GM18498 (cell line): ENCODE measurements around the gene ATAD1.
"Not testable (repeated sequence)": the region's sequence is repeated elsewhere in the genome, so short reads cannot be mapped to it uniquely, and the experiment has no call there.

Experiments used
- ATAC-seq: cut with Tn5 transposase; IDR thresholded peaks from one replicate; pipeline ENCODE4 v1.9.1; 2021; ENCODE audit warnings: mild to moderate bottlenecking, moderate library complexity; ENCODE audit not compliant: unreplicated experiment

Gene ATAD1

DNA sequence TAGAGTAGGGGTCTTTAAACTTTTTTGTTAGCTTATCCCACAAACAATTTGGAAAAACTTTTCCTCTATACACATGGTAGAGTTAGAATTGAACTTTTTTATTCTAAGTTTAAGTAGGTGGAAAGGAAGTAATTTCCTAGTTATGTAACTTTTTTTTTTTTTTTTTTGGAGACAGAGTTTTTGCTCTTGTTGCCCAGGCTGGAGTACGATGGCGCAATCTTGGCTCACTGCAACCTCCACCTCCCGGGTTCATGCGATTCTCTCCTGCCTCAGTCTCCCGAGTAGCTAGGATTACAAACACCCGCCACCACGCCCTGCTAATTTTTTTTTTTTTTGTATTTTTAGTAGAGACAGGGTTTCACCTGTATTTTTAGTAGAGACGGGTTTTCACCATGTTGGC lies 28.7 kb upstream of the ATAD1 start:
- ATAC-seq = not testable (repeated sequence)

DNA sequence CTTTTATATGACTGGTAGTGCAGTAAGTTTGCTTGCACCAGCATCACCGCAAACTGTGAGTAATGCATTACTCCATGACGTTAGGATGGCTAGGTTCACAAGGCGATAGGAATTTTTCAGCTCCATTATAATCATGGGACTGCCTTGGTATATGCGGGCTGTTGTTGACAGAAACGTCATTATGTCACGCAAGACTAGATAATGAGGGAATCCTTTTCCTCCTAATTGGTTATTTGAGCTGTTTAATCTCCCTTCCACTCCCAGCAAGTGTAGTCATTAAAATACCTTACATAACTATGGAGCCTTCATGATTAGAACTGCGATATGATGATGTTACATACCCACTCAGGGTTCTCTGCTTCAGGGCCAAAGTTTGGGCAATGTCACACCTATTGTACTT lies 28.0 kb upstream of the ATAD1 start:
- no peak for ATAC-seq

DNA sequence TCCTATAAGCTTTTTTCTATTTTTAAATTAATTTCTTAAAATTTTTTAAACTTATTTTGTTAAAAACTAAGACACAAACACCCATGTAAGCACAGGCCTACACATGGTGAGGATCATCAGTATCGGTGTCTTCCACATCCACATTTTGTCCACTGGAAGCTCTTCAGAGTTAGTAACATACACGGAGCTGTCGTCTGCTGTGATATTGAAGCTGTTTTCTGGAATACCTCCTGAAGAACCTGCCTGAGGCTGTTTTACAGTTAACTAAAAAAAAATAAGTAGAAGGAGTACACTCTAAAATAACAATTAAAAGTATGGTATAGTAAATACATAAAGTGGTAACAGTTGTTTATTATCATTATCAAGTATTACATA lies 27.6 kb upstream of the ATAD1 start:
- no peak for ATAC-seq

DNA sequence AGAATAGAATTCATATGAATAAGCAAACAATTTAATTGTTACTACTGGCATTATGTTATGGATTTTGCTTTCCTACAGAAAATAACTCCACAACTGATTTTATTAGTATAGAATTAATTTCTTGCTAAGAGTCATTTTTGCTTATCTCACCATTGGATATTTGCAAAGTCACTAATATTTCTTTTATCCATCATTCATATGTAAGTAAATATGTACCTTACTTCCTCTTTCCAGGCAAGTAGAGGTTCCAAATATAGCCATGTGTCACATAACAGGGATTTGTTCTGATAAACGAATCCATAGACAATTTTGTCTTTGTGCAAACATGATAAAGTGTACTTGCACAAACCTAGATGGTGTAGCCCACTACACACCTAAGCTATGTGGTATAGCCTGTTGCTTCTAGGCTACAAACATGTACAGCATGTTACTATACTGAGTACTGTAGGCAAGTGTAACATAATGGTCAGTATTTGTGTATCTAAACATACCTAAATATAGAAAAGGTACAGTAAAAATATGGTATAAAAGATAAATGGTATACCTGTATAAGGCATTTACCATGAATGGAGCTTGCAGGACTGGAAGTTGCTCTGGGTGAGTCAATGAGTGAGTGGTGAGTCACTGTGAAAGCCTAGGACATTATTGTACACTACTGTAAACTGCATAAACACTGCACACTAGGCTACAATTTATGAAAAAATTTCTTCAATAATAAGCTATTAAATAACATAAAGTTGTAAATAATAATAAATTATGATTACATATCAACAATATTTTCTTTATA lies 27.0 kb upstream of the ATAD1 start:
- no peak for ATAC-seq

DNA sequence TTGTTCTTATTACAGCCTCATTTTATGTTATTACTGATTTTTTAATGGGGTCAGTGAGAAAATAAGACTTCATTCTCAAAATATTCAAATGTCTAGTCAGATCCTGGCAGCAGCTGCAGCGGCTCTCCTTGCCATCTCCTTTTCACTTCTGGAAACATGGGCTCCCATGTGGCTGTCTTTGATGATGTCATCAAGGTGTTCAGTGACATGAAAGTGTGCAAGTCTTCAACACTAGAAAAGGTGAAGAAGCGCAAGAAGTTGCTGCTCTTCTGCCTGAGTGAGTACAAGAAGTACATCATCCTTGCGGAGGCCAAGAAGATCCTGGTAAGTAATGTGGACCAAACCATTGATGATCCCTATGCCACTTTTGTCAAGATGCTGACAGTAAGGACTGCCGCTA lies 25.7 kb upstream of the ATAD1 start:
- ATAC-seq = no peak

DNA sequence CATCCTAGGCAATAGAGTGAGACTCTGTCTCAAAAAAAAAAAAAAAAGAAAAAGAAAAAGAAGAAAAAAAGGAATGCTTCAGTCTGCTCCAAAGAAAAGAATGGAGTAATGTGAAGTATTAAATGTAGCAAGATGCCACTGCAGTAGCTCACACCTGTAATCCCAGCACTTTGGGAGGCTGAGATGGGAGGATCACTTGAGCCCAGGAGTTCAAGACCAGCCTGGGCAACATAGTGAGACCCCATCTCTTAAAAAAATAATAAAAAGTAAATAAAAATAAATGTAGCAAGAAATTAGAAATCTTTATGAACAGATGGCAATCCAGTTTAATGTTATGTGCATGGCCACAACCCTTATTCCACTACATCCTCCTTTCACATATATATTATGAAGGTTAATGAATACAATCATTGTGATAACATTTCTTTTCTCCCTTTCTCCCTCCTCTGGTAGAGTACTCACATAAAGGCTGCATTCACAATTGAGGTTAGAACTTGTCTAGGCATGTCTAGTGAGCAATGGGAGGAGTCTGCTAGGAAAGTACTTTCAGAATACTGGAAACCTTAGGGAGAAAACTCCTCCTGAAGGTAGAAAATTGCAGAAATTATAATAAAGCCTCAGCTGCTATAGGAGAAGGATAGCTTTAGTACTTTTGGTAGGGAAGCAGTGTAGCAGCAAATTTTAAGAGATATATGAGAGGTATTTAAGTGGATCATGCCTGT lies 24.9 kb upstream of the ATAD1 start:
- no peak for ATAC-seq

DNA sequence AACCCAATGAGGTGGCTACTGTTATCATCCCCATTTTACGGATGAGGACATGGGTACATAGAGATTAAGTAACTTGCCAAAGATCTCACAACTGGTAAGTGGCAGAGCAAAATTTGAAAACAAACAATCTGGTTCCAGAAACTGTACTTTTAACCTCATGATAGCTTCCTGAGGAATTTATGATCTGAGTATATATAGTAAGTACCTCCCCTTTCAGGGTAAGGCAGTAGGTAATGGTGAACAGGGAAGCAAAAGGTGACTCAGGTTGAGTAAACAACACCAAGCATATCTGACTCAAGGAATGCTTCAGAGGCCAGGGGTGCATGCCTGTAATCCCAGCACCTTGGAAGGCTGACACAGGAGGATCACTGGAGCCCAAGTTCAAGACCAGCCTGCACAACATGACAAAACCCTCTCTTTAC lies 24.2 kb upstream of the ATAD1 start:
- ATAC-seq = no peak

DNA sequence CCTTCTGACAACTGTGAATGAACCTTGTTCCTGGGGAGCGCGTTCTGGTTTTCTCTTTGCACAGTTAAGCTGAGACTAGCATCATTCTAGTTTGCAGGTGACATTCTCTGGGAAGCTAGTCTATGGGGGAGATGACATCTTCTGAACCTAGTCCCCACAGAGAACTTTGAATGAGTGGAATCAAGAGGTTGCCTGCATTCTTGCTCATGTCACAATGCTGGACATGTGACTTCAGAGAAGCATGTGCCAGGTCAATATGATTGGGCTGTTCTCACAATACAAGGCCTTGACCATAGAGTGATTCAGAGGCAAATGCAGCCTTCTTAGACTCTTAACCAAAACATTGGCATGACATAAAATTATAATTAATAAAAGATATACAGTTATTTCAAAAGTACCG lies 23.2 kb upstream of the ATAD1 start:
- ATAC-seq = no peak

DNA sequence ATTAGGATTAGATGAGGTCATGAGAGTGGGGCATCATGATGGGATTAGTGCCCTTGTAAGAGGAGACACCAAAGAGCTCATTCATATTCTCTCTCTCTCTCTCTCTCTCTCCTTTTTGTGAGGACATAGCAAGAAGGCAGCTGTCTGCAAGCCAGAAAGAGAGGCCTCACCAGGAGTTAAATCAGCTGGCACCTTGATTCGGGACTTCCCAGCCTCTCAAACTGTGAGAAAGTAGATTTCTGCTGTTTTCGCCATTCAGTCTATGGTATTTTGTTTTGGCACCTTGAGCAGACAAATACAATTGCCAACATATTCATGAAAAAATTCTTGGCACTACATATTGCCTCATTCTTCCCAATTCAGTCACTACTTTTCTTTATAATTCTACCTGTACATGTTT lies 20.6 kb upstream of the ATAD1 start:
- ATAC-seq = no peak

DNA sequence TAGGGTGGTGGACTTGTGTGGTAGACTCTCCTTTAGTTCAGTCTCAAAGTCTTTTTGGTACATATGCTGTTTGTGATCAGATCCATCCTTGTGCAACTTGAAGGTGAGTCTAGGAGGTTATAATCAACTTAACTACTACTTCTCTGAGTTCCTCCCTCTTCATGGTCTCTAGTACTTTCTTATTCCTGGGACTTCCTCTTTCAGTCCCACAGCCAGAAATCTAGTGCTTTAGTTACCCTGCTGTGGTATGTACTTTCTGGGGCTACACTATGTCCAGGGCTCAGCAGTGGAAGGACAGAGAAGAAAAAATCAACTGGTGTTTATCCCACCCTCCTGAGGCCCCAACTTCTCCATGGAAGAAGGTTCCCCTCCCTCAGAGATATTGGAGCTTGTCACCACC lies 19.4 kb upstream of the ATAD1 start:
- ATAC-seq = no peak

DNA sequence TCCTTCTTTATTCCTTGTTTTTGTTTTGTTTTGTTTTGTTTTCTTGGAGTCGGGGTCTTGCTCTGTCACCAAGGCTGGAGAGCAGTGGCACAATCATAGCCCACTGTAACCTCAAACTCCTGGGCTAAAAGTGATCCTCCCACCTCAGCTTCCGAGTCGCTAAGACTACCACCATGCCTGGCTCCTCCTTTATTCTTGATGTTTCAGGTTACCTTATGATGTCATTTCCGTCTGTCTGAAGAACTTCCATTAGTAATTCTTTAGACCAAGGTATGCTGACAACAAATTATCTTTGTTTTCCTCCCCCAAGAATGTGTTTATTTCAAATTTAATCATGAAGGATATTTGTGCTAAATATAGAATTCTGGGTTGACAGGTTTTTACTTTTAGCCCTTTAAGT lies 18.1 kb upstream of the ATAD1 start:
- no peak for ATAC-seq

DNA sequence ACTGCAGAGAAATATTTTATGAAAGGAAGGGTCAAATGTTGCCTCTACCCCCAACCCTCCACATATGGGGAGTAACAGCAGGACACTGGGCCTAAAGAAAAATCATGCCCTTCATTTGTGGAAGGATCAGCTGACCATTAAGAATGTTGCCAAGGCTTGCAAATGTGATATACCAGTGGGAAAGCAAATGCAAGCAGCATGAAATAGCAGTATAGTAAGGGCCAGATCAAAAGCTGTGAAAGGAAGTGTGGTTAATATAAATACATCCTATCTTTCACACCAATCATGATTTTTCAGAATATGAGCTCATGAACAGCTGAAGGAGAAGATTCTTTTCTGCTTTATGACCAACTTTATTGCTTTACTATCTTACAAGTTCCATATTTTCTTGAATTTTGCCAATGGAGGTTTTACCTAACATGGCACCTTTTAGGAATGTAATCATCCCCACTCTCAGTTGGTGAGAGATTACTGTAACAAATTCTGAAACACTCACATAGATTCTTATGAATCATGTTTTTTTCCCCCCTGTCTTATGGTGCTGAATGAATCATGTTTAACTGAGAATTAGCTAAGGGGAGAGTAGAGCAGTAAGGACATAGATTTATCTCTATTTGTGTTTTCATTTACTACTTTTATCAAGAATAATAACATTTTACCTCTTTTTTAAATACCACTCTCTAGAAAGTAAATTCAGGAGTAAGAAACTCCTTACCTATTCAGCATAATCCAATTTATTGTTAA lies 12.1 kb upstream of the ATAD1 start:
- ATAC-seq = no peak

DNA sequence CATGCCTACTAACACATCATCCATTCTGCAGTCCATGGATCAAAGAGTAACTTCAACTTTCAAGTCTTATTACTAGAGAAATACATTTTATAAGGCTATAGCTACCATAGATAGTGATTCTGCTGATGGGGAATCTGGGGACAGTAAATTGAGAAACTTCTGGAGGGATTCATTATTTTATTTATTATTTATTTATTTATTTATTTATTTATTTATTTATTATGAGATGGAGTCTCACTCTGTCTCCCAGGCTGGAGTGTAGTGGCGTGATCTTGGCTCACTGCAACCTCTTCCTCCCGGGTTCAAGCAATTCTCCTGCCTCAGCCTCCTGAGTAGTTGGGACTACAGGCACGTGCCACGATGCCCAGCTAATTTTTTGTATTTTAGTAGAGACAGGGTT lies 11.0 kb upstream of the ATAD1 start:
- ATAC-seq = not testable (repeated sequence)

DNA sequence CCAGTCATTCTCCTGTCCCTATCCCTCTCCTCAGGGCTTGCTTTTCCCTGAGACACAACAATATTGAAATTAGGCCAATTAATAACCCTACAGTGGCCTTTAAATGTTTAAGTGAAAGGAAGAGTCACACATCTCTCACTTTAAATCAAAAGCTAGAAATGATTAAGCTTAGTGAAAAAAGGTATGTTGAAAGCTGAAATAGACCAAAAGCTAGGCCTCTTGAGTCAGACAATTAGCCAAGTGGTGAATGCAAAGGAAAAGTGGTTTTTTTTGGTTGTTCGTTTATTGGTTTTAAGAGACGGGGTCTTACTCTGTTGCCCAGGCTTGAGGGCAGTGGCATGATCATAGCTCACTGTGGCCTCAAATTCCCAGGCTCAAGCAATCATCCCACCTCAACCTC lies 9.7 kb upstream of the ATAD1 start:
- ATAC-seq = no peak

DNA sequence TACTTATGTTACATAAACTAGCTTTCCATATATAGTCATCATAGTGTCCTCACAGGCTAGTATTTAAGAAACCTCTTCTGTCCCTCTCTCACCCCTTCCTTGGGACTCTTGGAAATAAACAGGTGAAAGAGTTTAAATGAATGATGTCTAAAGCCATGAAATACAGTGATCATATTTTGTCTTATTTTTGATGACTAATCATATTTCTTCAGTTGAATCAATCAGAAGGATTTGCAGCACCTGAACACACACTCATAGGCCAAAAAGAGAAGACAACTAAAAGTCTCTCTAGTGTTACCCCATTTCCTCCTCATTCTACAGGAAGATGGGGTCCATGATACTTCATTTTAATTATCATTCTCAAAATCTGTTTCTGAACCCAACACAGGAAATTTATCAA lies 8.6 kb upstream of the ATAD1 start:
- ATAC-seq = no peak

DNA sequence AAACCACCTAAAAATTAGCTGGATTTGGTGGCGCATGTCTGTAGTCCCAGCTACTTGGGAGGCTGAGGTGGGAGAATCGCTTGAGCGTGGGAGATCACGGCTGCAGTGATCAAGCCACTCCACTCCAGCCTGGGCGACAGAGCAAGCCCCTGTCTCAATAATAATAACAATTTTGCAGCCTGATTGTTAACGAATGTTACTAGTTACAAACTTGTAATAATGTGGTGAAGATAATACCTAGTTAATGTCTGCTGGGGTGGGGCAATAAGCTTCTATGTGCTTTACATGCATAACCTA lies 1.2 kb upstream of the ATAD1 start:
- no peak for ATAC-seq

DNA sequence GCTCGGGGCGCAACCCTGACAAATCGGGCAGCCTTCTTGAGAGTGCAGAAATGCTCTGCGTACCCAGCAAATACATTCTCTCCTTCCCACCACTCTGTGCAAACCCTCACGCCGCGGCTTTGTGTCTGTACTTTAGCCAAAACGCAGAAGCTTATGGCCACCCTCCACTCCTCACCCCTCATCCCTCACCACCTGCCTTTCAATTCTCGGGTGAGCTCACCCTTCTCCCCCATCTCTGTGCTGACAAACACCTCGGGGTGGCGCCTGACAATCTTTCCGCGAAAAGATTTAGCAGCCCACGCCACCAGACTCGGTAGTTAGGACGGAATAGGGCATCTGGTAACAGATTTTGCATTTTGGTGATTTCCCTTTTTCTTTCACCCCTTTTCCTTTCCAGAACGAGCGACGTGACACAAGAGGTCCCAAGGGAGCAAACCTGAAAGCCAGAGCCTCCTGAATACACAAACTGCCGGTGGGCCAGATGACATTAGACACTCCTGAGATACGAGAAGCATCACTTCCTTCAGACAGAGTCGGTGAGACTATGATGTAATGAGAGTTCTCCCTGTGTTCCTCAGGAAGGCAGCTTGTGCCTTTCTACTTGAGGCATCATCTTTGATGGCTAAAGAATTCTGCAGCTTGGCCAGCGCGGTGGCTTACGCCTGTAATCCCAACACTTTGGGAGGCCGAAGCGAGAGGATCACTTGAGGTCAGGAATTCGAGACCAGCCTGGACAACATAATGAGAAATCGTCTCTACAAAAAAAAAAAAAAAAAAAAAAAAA lies 671 bp upstream of the ATAD1 start:
- peak; percentile 61 for ATAC-seq

DNA sequence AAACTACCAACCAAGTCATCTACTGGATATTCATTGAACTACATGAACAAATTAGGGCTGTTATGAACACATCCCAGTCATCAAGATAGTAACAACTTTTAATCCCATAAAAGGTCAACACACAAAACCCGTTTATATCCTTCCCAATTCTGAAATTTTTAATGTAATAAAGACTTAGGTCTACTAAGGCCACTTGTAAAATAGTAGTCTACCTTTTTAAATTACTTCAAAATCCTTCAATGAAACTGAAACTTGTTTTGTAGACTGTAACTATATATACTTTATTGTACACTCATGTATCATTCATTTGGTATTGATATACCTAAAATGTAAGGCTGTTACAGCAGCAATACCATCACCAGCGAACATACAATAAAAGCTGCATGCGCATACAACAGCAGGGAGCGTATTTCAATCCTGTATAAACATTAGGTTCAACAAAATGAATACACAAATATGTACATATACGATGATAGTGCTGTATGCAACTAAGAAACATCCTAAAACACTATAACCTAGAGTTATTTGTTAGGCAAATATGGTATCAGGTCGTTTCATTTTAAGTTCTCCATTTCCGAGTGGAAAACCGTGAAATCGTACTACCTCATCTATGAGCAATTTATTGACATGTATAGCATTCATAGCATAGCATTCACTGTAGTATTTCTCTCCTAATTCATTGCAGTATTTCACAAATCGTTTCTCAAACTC lies 973 bp downstream of the ATAD1 start:
- ATAC-seq = no peak

DNA sequence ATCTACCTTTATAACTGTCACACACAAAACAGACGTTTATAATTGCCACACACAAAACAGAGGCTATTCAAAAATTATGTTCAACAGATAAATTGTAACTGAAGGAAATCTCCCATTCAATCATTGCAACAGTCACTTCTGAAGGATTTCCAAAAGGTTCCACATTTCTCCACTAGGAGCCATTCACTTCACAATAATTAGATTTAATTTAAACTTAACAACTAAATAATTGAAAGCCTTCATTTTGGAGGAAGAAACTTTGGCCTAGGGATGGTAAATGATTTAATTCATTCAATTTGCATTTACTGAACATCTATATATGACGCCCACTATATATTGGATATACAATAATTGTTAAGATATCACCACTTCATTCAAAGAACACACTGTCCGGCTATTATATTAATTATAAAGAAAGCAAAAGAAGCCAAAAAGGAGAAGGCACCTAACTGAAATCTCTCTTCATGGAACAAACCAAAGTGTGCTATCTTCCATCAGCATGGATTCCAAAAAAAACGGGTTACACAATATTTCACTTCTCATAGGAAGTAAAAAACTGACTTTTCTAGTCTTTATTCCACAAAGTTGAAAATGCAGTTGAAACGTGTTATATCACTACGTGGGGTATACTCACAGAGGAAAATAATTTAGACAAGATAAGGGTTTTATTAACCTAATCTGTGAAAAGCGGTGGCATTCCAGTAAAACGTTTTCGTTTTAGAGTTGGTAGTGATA lies 1.7 kb downstream of the ATAD1 start:
- no peak for ATAC-seq

DNA sequence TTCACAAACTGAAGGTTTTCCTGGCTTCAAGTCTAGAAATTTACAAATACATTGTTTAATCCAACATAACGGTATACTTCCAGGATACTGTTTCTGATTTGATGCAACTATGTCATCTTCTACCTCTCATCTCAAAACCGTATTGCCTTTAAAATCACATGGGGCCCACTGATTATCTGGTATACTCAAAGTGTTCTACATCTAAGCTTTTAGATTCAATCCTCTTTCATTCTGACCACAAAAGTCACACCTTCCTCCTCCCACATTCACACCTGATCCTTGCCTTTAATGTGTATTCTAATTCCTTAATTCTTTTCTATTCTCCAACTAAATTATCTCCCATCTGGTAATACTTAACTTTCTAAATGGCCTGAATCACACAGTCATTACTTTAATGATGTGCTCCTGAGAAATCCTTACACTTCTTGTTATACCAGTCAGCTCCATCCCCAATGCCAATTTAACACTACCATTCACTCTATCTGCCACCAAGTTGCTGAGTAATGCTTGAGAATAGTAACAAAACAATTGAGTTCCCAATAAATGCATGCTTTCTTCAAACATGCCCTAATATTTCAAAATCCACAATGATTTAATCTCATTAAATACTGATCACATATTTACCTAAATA lies 13.0 kb downstream of the ATAD1 start:
- no peak for ATAC-seq
